Measurements from ENCODE around the gene KRT1.

Gene KRT1

DNA sequence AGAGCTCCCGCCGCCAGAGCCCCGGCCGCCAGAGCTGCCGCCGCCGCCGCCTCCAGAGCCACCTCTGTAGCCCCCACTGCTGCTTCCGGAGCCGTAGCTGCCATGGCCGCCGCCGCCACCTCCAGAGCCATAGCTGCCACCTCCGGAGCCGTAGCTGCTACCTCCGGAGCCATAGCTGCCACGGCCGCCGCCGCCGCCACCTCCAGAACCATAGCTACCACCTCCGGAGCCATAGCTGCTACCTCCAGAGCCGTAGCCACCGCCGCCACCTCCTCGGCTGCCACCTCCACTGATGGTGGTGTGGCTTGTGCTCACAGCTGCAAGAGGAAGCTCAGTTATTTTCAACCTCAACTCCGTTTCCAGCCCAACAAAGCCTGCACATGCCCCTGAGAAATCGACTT lies 4.9 kb downstream of the KRT1 start:
- H3K36me3 ChIP-seq (ENCODE audit: low read length), result no peaks in the 10 kb centered on the region
- no peaks in the 10 kb centered on the region for H3F3A ChIP-seq (ENCODE audit: insufficient read depth)
- no peak overlapping the region for H3K4me3 ChIP-seq (ENCODE audit: insufficient read depth, low read length, poor library complexity, severe bottlenecking)
- H3K9me3 ChIP-seq (ENCODE audit: insufficient read depth, low read length), result no peaks in the 10 kb centered on the region
- H3K4me2 ChIP-seq (ENCODE audit: low read depth, low read length, poor library complexity, severe bottlenecking), result no peak overlapping the region
- no peaks in the 10 kb centered on the region for H3K9me2 ChIP-seq (replicated peaks; ENCODE audit: insufficient read depth, low read length)
- H3K27me3 ChIP-seq (ENCODE audit: low read length), result no peaks in the 10 kb centered on the region
- H2AFZ ChIP-seq (ENCODE audit: low read depth, low read length, severe bottlenecking), result no peak overlapping the region
- H3K79me2 ChIP-seq (ENCODE audit: insufficient read depth, low read length), result no peaks in the 10 kb centered on the region
- no peaks in the 10 kb centered on the region for H4K20me1 ChIP-seq (ENCODE audit: low read depth, low read length)
- no peak for TF ChIP-seq EZH2phosphoT487 (conservative IDR thresholded peaks at IDR 0.05; ENCODE audit: low read length)
- TF ChIP-seq, protein P1, sequence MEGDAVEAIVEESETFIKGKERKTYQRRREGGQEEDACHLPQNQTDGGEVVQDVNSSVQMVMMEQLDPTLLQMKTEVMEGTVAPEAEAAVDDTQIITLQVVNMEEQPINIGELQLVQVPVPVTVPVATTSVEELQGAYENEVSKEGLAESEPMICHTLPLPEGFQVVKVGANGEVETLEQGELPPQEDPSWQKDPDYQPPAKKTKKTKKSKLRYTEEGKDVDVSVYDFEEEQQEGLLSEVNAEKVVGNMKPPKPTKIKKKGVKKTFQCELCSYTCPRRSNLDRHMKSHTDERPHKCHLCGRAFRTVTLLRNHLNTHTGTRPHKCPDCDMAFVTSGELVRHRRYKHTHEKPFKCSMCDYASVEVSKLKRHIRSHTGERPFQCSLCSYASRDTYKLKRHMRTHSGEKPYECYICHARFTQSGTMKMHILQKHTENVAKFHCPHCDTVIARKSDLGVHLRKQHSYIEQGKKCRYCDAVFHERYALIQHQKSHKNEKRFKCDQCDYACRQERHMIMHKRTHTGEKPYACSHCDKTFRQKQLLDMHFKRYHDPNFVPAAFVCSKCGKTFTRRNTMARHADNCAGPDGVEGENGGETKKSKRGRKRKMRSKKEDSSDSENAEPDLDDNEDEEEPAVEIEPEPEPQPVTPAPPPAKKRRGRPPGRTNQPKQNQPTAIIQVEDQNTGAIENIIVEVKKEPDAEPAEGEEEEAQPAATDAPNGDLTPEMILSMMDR (IDR thresholded peaks at IDR 0.05; ENCODE audit: insufficient read depth, low read length, poor library complexity, severe bottlenecking), result no peak
- H3K9ac ChIP-seq (ENCODE audit: low read length), result no peak overlapping the region
- no peak overlapping the region for H3K27ac ChIP-seq (ENCODE audit: low read depth, low read length)

DNA sequence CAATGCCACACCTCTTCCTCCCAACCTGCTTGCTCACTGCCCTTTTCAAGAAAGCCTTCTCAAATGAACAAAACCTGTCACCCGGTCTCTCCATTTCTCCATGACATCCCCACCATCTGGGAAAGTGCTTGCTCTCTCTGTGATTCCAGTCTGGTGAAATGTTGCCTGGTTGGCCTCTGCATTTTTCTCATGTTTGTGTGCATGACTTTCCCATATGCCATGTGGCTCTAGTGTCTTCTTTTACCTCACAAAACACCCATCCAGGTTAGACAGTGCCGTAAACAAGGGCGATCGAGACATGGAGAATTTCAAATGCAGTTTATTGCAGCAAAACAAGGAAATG lies 5.8 kb downstream of the KRT1 start:
- no peak for TF ChIP-seq EZH2phosphoT487 (conservative IDR thresholded peaks at IDR 0.05; ENCODE audit: low read length)
- TF ChIP-seq, protein P1 (IDR thresholded peaks at IDR 0.05; ENCODE audit: insufficient read depth, low read length, poor library complexity, severe bottlenecking), result no peak
- Histone ChIP-seq H3K36me3 (ENCODE audit: low read length) (no peaks in the 10 kb centered on the region), H3K9me2 (replicated peaks; ENCODE audit: insufficient read depth, low read length) (no peaks in the 10 kb centered on the region), H3K4me3 (ENCODE audit: insufficient read depth, low read length, poor library complexity, severe bottlenecking) (no peak overlapping the region), H3K4me2 (ENCODE audit: low read depth, low read length, poor library complexity, severe bottlenecking) (no peak overlapping the region), H2AFZ (ENCODE audit: low read depth, low read length, severe bottlenecking) (no peak overlapping the region), H4K20me1 (ENCODE audit: low read depth, low read length) (no peaks in the 10 kb centered on the region), H3K27me3 (ENCODE audit: low read length) (no peaks in the 10 kb centered on the region), H3K27ac (ENCODE audit: low read depth, low read length) (no peak overlapping the region), H3F3A (ENCODE audit: insufficient read depth) (no peaks in the 10 kb centered on the region), H3K9ac (ENCODE audit: low read length) (no peak overlapping the region), H3K79me2 (ENCODE audit: insufficient read depth, low read length) (no peaks in the 10 kb centered on the region), H3K9me3 (ENCODE audit: insufficient read depth, low read length) (no peaks in the 10 kb centered on the region)

DNA sequence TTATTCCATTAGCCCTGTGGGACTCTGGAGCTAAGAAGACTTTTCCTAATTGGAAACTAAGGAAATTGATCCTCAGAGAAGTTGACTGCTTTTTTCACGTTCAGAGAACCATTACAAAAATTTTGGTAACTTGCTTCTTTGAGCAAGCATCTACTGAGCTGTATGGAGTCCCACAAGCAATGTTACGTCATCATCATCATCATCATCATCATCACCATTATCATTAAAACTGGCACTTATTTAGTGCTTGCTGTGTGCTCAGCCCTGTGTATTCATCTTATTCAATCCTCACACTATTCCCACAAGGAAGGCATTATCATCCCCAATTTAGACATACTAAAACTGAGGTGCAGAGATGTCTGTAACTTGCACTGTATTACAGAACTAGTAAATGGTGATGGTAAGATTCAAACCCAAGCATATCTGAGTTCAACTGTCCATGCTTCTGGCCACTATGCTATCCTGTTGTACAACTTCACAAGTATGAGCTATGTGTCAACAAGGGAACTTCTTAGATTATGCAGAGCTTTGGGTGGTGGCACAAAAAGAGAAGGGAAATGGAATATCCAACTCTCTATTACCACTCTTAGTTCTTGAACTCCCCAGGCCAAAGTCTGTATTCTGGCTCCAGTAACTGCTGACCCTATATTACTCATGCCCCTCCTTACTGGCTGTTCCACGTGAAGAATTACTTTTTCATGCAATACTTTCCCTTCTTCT lies 6.3 kb downstream of the KRT1 start:
- Histone ChIP-seq H3K9ac (ENCODE audit: low read length) (no peak overlapping the region), H2AFZ (ENCODE audit: low read depth, low read length, severe bottlenecking) (no peak overlapping the region), H3F3A (ENCODE audit: insufficient read depth) (no peaks in the 10 kb centered on the region), H3K36me3 (ENCODE audit: low read length) (no peaks in the 10 kb centered on the region), H3K9me3 (ENCODE audit: insufficient read depth, low read length) (no peaks in the 10 kb centered on the region), H4K20me1 (ENCODE audit: low read depth, low read length) (no peaks in the 10 kb centered on the region), H3K79me2 (ENCODE audit: insufficient read depth, low read length) (no peaks in the 10 kb centered on the region), H3K9me2 (replicated peaks; ENCODE audit: insufficient read depth, low read length) (no peaks in the 10 kb centered on the region), H3K4me3 (ENCODE audit: insufficient read depth, low read length, poor library complexity, severe bottlenecking) (no peak overlapping the region), H3K27me3 (ENCODE audit: low read length) (no peaks in the 10 kb centered on the region), H3K27ac (ENCODE audit: low read depth, low read length) (no peak overlapping the region), H3K4me2 (ENCODE audit: low read depth, low read length, poor library complexity, severe bottlenecking) (no peak overlapping the region)
- TF ChIP-seq EZH2phosphoT487 (conservative IDR thresholded peaks at IDR 0.05; ENCODE audit: low read length), result no peak
- TF ChIP-seq, protein P1 (IDR thresholded peaks at IDR 0.05; ENCODE audit: insufficient read depth, low read length, poor library complexity, severe bottlenecking), result no peak

All from SU-DHL-6 (cell line).